Activated CD4-positive, CD25-positive, alpha-beta regulatory T cell treated with anti-CD3 and anti-CD28 coated beads, Interleukin-2, amount 50 U/mL, for 72 hours (primary cell): Measurements from ENCODE around the gene SYAP1.
"Not testable (repeated sequence)": the region's sequence is repeated elsewhere in the genome, so short reads cannot be mapped to it uniquely, and the experiment has no call there.

ENCODE experiments used
- DNase-seq: peaks from one replicate; pipeline ENCODE4 v3.0.0; 2021

SYAP1 gene

DNA sequence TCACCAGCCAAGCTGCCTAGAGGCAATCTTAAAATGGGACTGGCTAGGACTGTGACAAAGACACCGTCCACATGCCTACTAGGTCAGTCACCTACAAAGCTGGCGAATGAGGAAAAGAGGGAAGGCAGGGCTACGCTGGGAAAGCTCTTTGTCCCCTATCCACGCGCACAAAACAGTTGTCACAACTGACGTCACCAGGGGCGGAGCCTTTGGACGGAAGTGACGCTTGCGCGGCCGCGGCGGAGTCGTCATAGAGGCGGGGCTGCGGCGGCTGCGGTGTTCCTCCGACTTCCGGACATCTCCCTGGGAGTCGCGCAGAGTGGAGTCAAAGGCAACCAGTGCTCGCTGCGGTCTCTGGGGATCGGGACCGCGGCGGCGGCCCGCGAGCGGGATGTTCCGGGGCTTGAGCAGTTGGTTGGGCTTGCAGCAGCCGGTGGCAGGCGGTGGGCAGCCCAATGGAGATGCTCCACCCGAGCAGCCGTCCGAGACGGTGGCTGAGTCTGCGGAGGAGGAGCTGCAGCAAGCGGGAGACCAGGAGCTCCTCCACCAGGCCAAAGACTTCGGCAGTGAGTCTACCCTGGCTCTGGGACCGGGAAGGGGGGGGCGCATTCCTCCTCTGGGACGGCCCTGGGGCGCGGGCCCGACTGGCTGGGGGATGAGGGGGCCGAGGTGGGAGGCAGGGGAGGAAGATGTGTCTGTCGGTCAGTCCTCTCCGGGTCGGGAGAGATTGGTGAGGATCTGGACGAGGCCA is at the start of gene SYAP1:
TSS of gene SYAP1 (plus strand) at position 279 of the 751 bp plus-strand sequence. CDS start at position 392, 113 bp downstream.
- peak; percentile 98 for DNase-seq

GRCh38 chrX:16671005-16671404 is 48.4 kb upstream of the SYAP1 start:
- DNase-seq: no peak

DNA sequence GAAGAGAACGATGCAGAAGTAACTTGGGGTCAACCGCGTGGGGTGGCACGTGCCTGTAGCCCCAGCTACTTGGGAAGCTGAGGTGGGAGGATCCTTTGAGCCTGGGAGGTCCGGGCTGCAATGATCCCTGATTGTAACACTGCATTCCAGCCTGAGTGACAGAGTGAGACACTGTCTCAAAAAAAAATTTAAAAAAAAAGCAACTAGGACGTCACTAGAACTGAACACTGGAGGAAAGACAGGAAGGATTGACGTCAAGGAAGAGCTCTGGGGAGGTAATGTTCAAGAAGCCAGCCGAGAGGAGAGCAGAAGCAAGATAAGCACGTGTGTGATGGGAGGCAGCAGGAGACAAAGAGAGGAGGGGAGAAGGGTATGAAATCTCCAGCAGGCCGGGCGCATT is 40.7 kb upstream of the SYAP1 start:
- no peak for DNase-seq

- DNase-seq: no peak
Observed at GRCh38 chrX:16683007-16683664, 36.3 kb upstream of the SYAP1 start.

GRCh38 chrX:16687514-16687913 is 31.9 kb upstream of the SYAP1 start:
- DNase-seq: no peak

DNA sequence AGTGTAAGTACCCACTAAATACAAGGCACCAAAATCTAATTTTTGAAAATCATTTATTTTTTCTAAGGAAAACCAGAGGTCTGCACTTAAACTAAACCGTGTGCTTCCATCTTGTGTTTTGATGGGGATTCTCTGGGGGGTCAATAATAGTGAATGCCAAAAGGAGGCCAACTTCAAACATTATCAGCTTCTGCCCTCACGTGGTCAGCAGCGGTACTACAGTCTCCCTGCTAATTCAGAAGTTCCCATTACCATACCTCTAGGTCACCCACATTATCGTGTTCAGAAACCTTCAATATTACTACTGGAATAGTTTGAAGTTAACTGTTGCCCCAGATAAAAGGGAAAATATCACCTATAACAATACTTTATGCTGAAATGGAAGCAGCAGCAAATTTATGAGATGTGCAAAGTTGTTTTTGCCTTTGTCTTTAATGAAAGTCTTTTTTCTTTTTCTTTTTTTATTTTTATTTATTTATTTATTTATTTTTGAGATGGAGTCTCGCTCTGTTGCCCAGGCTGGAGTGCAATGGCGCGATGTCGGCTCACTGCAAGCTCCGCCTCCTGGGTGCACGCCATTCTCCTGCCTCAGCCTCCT is 24.2 kb upstream of the SYAP1 start:
- peak; percentile 72 for DNase-seq

DNA sequence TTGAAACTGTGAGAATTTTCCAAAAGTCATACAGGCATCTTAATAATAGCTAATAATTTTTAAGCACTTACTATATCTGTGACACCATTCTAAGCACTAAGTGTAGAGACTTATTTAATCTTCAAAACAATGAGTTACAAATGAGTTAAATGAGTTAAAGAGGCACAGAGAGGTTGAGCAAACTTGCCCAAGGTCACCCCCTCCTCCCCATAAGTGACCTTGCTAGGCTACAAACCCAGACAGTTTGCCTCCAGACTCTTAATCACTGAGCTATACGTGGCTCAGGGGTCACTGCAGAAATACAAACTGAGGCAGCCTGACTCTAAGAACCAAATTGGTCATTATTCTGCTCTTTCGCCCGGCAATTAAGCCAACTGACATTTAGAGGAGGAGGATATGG is 22.5 kb upstream of the SYAP1 start:
- DNase-seq: no peak

DNA sequence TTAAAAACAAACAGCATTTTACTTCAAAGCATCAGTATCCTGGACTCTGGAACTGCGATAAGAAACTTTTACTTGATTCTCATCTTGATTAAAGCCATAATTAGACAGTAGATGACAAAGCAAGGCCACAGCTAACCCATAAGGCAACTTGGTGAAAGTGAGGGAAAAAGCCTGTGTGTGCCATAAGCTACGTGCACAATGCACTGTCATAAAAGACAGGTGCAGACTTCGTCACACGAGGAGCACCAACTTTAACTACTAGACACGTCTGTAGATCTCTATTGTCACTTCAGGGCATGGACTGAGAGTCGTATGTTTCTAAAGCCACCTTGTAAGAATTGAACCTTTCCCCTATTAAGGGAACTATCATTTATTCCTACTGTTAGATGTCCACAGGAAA is 20.0 kb upstream of the SYAP1 start:
- DNase-seq: no peak

DNA sequence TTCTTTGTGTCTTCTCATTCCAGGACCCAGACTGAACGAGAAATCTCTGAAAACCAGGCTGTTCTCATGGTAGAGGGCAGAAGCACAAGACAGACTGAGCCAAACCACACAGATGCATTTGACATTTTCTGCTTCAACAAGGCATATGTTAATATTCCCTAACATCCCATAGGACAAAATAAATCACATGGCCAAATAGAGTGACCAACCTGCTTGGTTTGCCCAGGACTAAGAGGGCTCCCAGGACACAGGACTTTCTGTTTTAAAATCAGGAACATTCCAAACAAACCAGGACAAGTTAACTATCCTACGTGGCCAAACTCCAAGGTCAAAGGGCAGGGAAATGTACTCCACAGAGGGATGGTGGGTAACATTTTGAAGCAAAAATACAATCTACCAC is 18.7 kb upstream of the SYAP1 start:
- DNase-seq: no peak

DNA sequence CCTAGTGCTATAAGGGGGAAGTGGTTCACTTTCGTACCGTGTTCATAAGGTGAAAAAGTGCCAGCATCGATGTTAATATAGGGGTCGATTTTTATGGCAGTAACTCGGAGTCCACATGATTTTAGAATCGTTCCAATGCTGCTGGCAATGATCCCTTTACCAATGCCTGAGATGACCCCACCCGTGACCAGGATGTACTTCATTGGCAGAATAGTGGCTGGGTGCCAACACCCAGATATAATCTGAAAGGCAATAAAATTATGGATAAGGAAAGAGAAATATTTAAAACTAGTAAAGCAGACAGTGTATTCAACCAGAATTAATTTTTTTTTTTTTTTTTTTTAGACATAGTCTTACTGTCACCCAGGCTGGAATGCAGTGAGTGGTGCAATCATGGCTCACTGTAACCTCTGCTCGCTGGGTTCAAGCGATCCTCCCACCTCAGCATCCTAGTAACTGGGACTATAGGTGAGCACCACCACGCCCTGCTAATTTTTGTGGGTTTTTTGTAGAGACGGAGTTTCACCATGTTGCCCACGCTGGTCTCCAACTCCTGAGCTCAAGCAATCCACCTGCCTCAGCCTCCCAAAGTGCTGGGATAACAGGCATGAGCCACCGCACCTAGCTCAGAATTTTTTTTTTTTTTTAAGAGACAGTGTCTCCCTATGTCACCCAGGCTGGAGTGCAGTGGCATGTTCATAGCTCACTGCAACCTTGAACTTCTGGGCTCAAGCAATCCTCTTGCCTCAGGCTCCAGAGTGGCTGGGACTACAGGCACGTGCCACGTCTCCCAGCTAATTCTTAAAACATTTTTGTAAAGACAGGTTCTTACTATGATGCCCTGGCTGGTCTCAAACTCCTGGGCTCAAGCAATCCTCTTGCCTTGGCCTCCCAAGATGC is 16.5 kb upstream of the SYAP1 start:
- no peak for DNase-seq

GRCh38 chrX:16705370-16705769 is 14.0 kb upstream of the SYAP1 start:
- DNase-seq: no peak

- DNase-seq: no peak
Observed at GRCh38 chrX:16708016-16708415, 11.4 kb upstream of the SYAP1 start.

GRCh38 chrX:16711219-16711811 is 8.1 kb upstream of the SYAP1 start:
- no peak for DNase-seq

- DNase-seq: peak; percentile 35
Observed at GRCh38 chrX:16711893-16712547, 7.4 kb upstream of the SYAP1 start.

DNA sequence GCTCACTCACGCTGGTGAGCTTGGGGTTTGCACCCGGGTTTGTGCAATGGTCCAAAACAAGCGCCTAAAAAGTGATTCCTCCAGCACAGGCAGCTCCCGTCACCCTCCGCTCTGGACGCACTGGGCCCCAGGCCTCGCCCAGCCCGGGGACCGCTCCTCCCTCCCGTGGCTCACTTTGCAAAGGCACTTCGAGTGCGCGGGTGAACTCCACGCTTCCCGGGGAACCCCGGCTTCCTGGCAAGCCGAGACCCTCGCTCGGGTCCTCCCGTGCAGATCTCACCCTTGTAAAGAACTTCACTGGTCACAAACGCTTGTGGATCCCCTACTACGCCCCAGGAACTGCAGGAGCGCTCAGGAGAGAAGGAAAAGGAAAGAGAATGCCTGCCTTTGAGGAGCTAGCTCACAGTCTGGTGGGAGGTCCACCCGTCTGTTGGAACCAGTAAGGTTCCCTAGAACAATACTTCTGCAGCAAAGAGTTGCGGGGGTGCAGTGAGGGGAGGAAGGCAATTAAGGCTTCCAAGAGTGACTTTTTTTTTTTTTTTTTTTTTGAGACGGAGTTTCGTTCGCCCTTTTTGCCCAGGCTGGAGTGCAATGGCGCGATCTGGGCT is 6.8 kb upstream of the SYAP1 start, which contains the start of gene CTPS2:
TSS of gene CTPS2 (minus strand) at position 122 of the 608 bp plus-strand sequence. CDS start 9,767 bp downstream, outside the sequence.
- peak; percentile 43 for DNase-seq

DNA sequence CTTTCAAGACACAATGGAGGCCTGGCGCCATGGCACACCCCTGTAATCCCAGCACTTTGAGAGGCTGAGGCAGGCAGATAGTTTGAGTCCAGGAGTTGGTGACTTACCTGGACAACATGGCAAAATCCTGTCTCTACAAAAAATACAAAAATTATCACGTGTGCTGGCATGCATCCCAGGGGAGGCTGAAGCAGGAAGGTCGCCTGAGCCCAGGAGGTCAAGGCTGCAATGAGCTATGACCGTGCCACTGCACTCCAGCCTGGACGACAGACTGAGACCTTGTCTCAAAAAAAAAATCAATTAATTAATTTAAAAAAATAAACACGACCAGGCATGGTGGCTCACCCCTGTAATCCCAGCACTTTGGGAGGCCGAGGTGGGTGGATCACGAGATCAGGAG is 4.9 kb upstream of the SYAP1 start:
- DNase-seq: no peak

DNA sequence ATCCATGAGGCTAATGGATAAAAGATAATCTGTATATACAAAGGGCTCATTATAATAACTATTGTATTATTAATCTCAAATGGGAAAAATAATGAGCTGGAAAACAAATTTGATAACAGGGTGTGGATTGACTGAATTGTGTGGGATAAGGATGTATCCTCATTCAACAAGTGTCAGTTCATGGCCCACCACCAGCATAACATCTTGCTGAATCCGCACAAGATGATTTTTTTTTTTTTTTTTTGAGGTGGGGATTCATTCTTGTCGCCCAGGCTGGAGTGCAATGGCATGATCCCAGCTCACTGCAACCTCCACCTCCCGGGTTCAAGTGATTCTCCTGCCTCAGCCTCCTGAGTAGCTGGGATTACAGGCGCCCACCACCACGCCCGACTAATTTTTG is 3.8 kb upstream of the SYAP1 start:
- not testable (repeated sequence) for DNase-seq

- not testable (repeated sequence) for DNase-seq
Observed at GRCh38 chrX:16716451-16716850, 3.0 kb upstream of the SYAP1 start.

GRCh38 chrX:16718824-16719333 is 533 bp upstream of the SYAP1 start:
- DNase-seq: no peak

DNA sequence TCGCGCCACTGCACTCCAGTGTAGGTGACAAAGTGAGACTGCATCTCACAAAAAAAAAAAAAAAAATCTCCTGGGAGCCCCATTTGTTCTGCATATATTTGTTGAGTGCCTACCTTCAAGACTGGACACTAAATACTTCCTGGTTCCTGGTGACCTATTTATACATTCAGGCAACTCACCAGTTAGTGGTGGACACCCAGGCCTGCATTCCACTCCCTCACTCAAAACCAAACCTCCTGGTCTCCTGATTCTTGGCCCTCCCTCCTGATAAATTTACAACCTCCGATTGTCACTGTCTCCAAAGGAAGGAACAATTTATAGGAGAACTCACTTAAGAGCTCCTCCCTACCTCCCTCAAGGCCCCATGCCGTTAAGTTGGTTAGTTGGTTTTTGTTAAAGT is 3.1 kb downstream of the SYAP1 start:
- DNase-seq: no peak

DNA sequence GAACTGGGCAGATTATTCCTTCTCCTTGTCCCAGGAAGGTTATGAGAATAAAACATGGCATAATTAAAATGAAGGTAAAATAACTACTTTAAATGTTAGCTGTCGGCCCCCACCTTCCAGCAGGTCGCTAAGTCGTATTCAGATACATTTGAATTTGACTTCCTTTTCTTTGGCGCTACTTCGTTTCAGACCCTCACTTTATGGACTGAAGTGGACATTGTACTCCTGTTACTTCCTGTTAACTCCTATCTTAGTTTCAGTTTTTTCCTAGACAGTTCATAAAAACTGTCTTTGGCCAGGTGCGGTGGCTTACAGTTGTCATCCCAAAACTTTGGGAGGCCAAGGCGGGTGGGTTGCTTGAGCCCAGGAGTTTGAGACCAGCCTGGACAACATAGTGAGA is 5.7 kb downstream of the SYAP1 start:
- DNase-seq: no peak
